Measurements from ENCODE around the gene DNAH2.

DNA sequence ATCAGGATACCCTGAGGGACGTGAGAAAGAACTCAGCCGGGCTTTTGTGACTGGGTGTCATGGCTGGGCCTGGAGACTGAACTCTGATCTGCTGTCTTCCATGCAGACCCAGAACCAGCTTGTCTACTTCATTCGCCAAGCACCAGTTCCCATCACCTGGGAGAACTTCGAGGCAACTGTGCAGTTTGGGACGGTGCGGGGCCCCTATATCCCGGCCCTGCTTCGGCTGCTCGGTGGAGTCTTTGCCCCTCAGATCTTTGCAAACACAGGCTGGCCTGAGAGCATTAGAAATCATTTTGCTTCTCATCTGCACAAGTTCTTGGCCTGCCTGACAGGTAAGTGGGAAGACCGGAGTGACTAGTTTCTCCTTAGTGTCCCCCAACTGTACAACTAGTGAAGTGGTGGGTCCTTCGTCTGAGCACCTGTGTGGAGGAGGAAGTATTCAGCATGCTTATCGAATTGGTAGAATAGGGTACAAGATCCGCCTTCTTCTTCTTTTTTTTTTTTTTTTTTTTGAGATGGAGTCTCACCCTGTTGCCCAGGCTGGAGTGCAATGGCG is 15.5 kb downstream of the DNAH2 start:
- TF ChIP-seq, protein P1, sequence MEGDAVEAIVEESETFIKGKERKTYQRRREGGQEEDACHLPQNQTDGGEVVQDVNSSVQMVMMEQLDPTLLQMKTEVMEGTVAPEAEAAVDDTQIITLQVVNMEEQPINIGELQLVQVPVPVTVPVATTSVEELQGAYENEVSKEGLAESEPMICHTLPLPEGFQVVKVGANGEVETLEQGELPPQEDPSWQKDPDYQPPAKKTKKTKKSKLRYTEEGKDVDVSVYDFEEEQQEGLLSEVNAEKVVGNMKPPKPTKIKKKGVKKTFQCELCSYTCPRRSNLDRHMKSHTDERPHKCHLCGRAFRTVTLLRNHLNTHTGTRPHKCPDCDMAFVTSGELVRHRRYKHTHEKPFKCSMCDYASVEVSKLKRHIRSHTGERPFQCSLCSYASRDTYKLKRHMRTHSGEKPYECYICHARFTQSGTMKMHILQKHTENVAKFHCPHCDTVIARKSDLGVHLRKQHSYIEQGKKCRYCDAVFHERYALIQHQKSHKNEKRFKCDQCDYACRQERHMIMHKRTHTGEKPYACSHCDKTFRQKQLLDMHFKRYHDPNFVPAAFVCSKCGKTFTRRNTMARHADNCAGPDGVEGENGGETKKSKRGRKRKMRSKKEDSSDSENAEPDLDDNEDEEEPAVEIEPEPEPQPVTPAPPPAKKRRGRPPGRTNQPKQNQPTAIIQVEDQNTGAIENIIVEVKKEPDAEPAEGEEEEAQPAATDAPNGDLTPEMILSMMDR (IDR thresholded peaks at IDR 0.05; ENCODE audit: extremely low read depth in 1 of 2, insufficient read depth in 1 of 2, low read depth in 1 of 2, low read length in 2 of 2): no peak
- no peak for TF ChIP-seq POLR2AphosphoS5 (IDR thresholded peaks at IDR 0.05; ENCODE audit: insufficient read depth, low read depth, low read length)
